ENCODE measurements around the gene SRSF10.

SRSF10 gene

DNA sequence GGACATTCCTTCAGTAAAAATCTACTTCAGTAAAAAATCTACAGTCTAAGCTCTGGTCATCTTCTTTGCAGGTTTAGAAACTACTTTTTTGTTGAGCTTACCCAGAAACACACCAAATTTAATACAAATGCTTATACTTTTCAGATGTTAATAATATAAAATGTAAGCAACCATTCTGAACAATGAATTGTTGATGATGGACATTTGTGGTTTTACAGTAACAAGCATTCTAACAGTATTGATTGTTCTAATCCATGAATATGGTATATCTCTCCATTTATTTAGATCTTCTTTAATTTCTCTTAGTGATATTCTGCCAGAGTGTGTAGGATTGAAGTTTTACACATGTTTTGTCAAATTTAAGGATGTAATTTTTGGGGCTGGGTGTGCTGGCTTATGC is 27.0 kb upstream of the SRSF10 start:
- ChIA-PET CTCF (interaction anchor here (1.2 kb wide), 1 partner anchor 20 kb away, joined by 4 read pairs; no protein-coding TSS in a partner anchor), POLR2A (interaction anchor here (0.6 kb wide), 1 partner anchor 27 kb away, joined by 3 read pairs; the partner anchor contains the start of gene SRSF10)
- no peak overlapping the region for H3K4me3 ChIP-seq (ENCODE audit: low read depth, low read length)
- TF ChIP-seq, protein P1, sequence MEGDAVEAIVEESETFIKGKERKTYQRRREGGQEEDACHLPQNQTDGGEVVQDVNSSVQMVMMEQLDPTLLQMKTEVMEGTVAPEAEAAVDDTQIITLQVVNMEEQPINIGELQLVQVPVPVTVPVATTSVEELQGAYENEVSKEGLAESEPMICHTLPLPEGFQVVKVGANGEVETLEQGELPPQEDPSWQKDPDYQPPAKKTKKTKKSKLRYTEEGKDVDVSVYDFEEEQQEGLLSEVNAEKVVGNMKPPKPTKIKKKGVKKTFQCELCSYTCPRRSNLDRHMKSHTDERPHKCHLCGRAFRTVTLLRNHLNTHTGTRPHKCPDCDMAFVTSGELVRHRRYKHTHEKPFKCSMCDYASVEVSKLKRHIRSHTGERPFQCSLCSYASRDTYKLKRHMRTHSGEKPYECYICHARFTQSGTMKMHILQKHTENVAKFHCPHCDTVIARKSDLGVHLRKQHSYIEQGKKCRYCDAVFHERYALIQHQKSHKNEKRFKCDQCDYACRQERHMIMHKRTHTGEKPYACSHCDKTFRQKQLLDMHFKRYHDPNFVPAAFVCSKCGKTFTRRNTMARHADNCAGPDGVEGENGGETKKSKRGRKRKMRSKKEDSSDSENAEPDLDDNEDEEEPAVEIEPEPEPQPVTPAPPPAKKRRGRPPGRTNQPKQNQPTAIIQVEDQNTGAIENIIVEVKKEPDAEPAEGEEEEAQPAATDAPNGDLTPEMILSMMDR (IDR thresholded peaks at IDR 0.05; ENCODE audit: insufficient read depth, low read length, missing control alignments), result no peak
- no peak for DNase-seq (ENCODE audit: low read depth, low spot score)

DNA sequence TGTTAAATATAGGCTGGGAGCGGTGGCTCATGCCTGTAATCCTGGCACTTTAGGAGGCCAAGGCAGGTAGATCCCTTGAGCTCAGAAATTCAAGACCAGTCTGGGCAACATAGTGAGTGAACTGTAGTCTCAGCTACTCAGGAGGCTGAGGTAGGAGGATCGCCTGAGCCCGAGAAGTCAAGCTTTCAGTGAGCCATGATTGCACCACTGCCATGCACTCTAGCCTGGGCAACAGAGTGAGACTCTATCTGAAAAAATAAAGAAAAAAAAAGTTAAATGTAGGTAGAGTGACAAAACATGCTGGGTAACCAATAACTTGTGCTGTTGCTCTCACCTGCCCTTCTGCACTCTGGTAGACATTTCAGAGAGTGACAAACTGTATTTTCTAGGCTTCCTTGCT is 25.0 kb upstream of the SRSF10 start:
- CTCF ChIA-PET, result no interaction called here
- H3K4me3 ChIP-seq (ENCODE audit: low read depth, low read length), result no peak overlapping the region
- TF ChIP-seq, protein P1 (IDR thresholded peaks at IDR 0.05; ENCODE audit: insufficient read depth, low read length, missing control alignments), result no peak
- POLR2A ChIA-PET, result no interaction called here
- DNase-seq (ENCODE audit: low read depth, low spot score), result no peak

DNA sequence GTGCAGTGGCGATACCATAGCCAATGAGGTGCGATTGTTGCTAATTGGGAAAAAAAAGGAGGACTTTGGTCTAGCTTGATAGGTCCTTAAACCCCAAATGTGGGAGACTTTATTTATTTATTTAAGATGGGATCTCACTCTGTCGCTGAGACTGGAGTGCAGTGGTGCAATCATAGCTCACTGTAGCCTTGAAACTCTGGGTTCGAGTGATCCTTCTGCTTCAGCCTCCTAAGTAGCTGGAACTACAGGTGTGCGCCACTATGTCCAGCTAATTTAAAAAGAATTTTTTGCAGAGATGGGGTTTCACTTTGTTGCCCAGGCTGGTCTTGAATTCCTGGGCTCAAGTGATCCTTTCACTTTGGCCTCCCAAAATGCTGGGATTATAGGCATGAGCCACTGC is 24.0 kb upstream of the SRSF10 start:
- H3K4me3 ChIP-seq (ENCODE audit: low read depth, low read length), result no peak overlapping the region
- no peak for DNase-seq (ENCODE audit: low read depth, low spot score)
- ChIA-PET POLR2A (no interaction called here), CTCF (interaction anchor here (1.3 to 1.5 kb wide), 2 partner anchors 21 to 23 kb away, joined by 3 to 5 read pairs; no protein-coding TSS in a partner anchor)
- TF ChIP-seq, protein P1 (IDR thresholded peaks at IDR 0.05; ENCODE audit: insufficient read depth, low read length, missing control alignments), result no peak

DNA sequence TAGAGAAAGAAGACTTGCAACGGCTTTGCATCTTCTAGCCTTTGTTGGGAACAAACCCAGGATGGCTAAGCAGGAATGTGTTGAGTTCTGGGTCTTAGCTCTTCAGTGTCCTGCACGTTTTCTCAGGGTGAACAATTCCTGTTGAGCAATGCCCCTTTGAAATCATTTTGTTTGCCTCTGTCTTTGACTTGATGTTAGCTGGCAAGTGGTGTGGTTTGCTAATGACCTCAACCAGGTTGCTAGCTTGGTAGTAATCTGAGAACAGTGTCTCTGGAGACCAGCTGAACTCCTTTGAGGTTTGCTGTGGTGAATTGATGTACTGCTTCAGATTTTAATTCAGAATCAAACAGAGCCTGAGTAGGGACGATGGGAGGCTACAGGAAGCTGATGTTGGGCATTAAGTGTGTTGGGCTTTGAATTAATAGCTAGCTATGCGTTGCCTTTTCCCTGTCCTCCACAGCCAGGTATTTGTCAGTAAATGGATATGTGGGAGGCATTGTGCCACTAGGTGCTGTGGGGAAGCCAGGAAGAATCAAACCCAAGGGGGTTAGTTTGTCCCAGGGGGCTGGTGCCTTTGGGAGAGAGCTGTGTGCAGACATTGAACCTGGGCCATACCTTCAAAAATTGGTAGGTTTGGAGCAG is 23.3 kb upstream of the SRSF10 start:
- TF ChIP-seq, protein P1 (IDR thresholded peaks at IDR 0.05; ENCODE audit: insufficient read depth, low read length, missing control alignments), result no peak
- H3K4me3 ChIP-seq (ENCODE audit: low read depth, low read length), result no peak overlapping the region
- no peak for DNase-seq (ENCODE audit: low read depth, low spot score)
- CTCF ChIA-PET, result interaction anchor here (1.3 to 1.5 kb wide), 2 partner anchors 21 to 24 kb away, joined by 3 to 5 read pairs; no protein-coding TSS in a partner anchor
- POLR2A ChIA-PET, result interaction anchor here (0.9 kb wide), 1 partner anchor 23 kb away, joined by 5 read pairs; the partner anchor contains the start of gene SRSF10

DNA sequence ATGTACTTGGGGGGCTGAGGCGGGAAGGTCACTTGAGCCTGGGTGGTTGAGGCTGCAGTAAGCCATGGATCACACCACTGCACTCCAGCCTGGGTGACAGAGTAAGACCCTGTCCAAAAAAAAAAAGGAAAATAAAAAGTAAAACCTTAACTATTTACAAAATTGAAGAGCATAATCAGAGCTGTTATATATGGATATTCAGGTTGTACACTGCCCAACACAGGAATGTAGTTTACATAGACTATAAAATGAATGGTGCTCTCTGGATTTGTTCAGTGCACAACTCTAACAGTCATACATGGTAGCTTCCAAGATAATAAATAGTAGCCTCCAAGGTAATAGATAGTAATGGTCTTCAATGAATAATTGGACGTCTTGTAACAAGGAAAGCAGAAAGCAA is 22.6 kb upstream of the SRSF10 start:
- no peak for DNase-seq (ENCODE audit: low read depth, low spot score)
- ChIA-PET CTCF (interaction anchor here (0.5 to 1.5 kb wide), 2 partner anchors 8 to 20 kb away, joined by 3 read pairs; no protein-coding TSS in a partner anchor), POLR2A (no interaction called here)
- no peak overlapping the region for H3K4me3 ChIP-seq (ENCODE audit: low read depth, low read length)
- TF ChIP-seq, protein P1 (IDR thresholded peaks at IDR 0.05; ENCODE audit: insufficient read depth, low read length, missing control alignments), result no peak

DNA sequence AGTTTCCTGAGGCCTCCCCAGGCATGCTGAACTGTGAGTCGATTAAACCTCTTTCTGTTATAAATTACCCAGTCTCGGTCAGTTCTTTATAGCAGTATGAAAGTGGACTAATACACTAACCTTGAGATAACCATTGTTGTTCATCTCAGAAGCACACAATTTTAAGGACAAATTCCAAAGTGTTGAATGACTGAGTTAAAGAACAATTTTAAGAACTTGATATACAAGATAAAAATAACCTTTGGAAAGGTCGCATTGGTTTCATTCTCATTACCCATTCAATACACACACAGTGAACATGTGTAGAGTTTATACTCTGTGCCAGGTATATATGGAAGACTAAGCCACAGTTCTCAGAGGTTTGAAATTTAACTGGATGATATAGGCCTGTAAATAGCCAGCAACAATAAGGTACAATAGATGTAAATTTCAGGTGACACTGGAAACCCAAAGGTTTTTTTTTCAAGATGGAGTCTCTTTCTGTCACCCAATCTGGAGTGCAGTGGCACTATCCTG is 19.1 kb upstream of the SRSF10 start:
- TF ChIP-seq, protein P1 (IDR thresholded peaks at IDR 0.05; ENCODE audit: insufficient read depth, low read length, missing control alignments), result no peak
- no peak overlapping the region for H3K4me3 ChIP-seq (ENCODE audit: low read depth, low read length)
- ChIA-PET CTCF (no interaction called here), POLR2A (no interaction called here)
- no peak for DNase-seq (ENCODE audit: low read depth, low spot score)

All from AG04449 (cell line).